PC-9 (cell line): ENCODE results near the gene TLK2.

Experiments
- CTCF ChIP-seq: fragments of 200-600 bp; sonication (generic); conservative IDR thresholded peaks from 2 replicates; pipeline ENCODE4 v1.6.1; 2017; ENCODE audit warnings: mixed run types, antibody characterized with exemption, mild to moderate bottlenecking, moderate library complexity
- EZH2 ChIP-seq: fragments of 200-600 bp; sonication (generic); IDR thresholded peaks from 2 replicates; pipeline ENCODE4 v1.8.0; 2017; ENCODE audit warnings: antibody characterized with exemption, low read depth

- TF ChIP-seq CTCF: no peak
- TF ChIP-seq EZH2: no peak
Observed at GRCh38 chr17:62653002-62653825, 174.6 kb downstream of the TLK2 start.
